HG03575 (cell line): ENCODE data around the gene GIMAP4.
"Not testable (repeated sequence)": the region's sequence is repeated elsewhere in the genome, so short reads cannot be mapped to it uniquely, and the experiment has no call there.

Experiments used
- ATAC-seq: cut with Tn5 transposase; IDR thresholded peaks from one replicate; pipeline ENCODE4 v1.9.1; 2021; ENCODE audit not compliant: unreplicated experiment, insufficient number of reproducible peaks, low FRiP score; ENCODE audit errors: extremely low read depth

The GIMAP4 gene

DNA sequence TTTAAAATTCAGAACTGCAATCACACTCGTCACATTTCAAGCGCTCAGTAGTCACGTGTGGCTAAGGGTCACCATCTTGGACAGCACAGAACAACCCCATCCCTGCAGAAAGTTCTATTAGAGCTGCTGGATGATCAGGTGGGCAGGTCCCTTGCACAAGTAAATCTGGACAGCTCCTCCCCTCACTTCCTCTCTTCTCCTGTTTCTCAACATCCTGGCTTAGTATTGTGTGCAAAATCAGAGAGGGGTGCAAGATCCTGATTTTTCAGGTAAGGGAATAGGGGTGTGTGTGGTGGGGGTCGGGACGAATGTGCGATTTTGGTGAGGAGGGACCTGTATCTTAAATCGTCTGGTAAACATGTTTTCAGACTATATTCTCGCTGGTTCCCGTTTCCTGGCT, at the start of gene GIMAP4:
Gene GIMAP4 (plus strand): TSS at position 222 of the 400 bp plus-strand sequence. CDS start 2,512 bp downstream, outside the sequence.
- ATAC-seq = no peak

DNA sequence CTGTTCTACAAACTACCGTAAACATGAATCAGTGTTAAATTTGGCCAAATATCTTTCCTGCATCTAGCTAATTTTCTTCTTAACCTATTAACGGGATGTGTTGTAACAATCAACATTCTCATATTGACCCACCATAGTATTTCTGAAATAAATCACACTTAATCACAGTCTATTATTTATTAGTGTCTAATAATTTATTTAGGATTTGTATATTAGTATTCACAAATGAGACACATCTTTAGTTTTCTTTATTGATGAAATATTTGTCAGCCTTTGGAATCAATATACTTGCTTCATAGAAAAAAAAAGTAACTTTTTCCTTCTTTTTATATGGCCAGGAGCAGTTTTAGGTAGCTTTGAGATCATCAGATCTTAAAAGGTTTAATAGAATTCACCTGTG, 47.9 kb upstream of the GIMAP4 start:
- ATAC-seq = no peak

DNA sequence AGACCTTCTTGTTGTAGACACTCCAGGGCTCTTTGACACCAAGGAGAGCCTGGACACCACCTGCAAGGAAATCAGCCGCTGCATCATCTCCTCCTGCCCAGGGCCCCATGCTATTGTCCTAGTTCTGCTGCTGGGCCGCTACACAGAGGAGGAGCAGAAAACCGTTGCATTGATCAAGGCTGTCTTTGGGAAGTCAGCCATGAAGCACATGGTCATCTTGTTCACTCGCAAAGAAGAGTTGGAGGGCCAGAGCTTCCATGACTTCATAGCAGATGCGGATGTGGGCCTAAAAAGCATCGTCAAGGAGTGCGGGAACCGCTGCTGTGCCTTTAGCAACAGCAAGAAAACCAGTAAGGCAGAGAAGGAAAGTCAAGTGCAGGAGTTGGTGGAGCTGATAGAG, 47.0 kb upstream of the GIMAP4 start:
- no peak for ATAC-seq

DNA sequence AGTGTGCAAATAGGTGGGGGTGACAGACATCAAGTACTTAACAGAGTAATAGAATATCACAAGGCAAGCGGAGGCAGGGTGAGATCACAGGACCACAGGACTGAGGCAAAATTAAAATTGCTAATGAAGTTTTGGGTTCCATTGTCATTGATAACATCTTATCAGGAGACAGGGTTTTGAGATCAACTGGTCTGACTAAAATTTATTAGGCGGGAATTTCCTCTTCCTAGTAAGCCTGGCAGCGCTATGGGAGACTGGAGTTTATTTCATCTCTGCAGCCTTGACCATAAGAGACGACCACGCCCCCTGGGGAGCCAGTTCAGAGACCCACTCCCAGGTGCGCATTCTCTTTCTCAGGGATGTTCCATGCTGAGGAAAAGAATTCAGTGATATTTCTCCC, 44.3 kb upstream of the GIMAP4 start:
- not testable (repeated sequence) for ATAC-seq

DNA sequence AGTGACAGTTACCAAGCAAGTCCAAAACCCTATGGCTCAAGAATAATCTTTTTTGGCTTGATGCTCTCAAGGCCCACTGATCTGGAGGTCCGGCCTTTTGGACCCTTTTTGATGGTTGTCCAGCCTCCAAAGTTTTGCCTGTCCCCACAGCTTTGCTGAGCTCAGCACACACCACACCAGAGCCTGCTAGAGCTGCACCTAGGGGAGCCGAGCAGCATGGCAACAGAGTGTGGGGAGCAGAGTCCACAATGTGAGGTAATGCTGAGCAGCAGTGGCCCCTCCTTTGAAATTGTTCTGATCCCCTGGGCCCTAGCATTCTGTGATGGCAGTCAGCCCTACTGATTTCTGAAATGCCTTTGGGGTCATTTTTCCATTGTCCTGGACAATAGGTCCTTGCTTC, 43.2 kb upstream of the GIMAP4 start:
- no peak for ATAC-seq

DNA sequence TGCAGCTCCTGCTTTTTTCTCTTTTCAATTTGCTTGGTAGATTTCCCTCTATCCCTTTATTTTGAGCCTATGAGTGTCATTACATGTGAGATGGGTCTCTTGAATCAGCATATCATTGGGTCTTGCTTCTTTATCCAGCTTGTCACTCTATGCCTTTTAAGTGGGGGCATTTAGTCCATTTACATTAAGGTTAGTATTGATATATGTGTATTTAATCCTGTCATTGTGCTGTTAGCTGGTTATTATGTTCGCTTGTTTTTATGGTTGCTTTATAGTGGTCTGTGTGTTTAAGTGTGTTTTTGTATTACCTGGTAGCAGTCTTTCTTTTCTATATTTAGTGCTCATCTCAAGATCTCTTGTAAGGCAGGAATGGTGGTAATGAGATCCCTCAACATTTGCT, 35.5 kb upstream of the GIMAP4 start:
- no peak for ATAC-seq

DNA sequence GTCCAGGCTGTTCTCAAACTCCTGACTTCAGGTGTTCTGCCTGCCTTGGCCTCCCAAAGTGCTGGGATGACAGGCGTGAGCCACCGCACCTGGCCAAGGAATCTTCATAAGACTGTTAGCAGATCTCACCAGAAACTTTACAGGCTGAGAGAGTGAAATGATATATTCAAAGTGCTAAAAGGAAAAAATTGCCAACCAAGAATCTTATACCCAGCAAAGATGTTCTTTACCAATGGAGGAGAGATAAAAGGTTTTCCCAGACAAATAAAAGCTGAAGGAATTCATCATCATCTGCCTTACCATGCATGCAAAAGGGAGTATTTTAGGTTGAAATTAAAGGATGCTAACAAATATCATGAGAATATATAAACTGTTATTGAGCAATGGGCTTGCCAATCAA, 28.9 kb upstream of the GIMAP4 start:
- ATAC-seq = no peak

DNA sequence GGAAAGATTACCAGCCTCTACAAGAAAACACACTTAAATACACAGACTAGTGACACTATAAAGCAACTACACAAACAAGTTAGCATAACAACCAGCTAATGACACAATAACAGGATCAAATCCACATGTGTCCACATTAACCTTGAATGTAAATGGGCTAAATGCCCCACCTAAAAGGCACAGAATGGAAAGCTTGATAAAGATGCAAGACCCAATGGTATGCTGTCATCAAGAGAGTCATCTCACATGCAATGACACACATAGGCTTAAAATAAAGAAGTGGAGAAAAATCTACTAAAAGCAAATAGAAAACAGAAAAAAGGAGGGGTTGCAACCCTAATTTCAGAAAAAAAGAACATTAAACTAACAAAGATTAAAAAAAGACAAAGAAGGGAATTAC, 14.0 kb upstream of the GIMAP4 start:
- ATAC-seq = no peak

DNA sequence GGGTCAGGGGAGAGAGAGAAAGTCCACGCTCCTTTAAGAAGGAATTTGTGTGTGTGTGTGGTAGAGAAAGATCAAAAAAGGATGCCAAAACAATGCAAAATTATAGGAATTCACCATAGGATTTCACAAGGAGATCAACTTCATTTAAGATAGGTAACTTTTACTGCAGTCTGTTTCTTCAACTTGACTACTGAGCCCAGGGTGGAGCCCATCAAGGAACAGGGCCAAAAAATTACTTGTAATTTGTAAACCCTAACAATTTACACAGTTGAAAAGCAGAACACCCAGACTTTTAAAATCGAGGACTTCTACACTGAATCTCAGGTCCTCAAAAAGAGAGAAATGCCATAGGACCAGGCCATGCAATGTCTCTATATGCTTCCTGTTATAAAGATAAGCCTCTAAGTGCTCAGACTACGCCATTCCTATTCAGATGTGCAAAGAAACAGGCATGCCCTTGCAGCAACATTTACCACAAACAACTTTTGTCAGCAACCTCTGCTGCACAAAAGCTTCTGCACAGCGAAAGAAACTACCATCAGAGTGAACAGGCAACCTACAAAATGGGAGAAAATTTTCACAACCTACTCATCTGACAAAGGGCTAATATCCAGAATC, 10.6 kb upstream of the GIMAP4 start:
- no peak for ATAC-seq

DNA sequence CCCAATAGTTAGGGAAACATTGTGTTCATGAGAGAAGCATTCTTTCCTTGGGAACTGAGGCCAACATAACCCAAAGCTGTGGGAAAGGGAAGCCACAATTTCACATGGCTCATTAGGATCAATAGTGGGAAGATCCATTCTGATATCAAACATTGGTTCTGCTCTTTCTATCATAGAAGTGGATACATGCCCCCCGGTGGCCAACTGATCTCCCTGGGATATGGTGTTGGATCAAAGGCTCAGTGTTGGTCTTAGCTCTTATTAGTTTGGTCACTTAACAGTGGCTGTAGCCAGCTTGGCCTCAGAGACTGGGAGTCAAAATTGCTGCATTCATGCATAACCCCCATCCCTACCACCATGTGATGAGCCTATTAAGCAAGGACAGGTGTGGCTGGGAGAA, 6.7 kb upstream of the GIMAP4 start:
- ATAC-seq = no peak

DNA sequence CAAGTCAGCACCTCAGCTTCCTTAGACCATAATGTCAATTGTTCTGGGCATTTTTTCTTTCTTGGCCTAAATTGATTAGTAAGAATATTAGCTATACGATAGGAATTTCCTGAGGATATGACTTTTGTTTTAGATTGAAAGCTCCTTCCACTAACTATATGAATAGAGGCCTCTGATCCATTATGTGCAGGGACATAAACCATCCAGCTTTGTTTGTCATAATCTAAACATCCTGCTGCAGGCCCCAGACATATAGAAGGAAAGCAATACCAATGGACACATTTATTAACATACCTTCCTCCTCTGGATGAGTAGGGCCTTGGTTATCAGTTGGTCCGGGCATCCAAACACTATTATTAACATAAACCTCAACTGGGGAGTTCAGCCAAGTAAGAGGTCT, 4.3 kb upstream of the GIMAP4 start:
- no peak for ATAC-seq

DNA sequence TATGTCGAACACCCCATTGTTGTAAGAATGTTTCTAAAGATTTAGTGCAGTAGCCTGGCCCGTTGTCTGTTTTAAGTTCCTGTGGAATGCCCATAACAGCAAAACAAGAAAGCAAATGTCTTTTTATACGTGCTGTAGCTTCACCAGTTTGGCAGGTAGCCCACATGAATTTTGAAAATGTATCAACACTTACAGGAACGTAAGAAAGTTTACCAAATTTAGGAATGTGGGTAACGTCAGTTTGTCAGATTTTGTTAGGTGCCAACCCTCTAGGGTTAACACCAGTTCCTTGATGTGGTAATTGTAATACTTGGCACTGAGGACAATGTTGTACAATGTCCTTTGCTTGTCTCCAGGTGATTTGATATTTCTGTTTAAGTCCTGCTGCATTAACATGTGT, 3.2 kb upstream of the GIMAP4 start:
- no peak for ATAC-seq

DNA sequence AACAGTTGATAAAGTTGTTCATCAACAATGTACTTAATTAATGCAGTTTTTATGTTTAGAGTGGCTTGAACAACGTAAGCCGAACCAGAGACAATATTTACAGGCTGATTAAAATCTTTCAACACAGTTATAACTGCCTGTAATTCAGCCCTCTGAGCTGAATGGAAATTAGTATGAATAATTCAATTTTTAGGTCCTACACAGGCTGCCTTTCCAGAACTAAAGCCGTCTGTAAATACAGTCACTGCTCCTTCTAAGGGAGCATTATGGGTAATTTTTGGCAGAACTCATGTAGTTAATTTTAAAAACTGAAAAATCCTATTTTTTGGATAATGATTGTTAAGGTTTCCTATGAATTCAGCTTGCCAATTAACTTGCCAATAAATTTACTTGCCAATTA, 2.6 kb upstream of the GIMAP4 start:
- no peak for ATAC-seq

DNA sequence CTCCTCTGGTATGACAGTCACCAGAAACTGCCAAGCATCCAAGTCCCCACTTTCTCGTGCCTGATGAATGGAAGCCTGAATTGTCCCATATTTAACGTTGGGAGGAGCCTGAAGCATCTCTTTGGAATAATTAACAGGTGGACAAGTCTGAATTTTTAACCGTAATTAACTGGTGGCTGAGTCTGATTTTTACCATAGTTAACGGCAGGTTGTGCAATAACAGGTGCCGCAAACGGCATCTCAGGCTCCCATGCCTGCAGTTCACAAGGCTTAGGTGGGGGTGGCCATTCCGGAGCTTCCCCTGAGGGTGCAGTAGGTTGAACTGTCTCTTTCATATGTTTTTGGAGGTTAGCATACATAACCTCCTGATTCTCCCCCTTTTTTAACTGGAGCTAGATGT, 2.0 kb upstream of the GIMAP4 start:
- ATAC-seq = no peak

DNA sequence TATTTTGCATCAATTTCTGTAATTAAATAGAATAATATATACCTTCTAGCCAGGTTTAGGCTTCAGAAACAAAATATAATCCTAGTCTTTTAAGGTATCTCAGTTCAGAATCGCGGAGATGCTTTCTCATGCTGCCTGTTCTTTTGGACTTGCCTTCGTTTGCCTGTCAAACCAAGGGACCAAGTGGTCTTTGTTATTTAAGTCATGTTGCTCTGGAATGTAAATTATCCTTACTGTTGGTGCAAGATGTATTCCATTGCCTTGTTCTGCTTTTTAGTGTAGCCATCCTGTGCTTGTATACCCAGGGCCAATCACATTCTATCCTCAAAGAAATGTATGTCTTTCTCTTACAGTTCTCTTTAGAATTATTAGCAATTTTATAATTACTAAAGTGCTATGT, 1.1 kb upstream of the GIMAP4 start:
- ATAC-seq = no peak

DNA sequence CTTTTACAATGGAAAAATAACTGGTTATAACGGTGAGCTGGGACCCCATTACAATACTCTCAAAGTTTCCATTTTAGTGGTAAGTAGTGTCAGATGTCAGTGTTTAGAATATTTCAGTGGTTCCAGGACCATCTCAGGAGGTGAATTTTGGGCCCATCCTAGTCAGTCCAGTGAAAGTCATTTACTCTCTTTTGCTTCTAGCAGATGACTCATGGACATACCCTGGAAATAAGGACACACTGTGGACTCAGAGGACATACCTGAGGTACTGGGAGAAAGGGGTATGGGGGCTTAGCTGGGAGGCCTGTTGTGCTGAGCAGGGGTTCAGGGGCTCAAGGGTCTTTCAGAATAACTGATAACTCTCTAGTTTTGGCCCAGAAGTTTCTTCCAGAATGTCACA, 618 bp upstream of the GIMAP4 start:
- ATAC-seq = no peak

DNA sequence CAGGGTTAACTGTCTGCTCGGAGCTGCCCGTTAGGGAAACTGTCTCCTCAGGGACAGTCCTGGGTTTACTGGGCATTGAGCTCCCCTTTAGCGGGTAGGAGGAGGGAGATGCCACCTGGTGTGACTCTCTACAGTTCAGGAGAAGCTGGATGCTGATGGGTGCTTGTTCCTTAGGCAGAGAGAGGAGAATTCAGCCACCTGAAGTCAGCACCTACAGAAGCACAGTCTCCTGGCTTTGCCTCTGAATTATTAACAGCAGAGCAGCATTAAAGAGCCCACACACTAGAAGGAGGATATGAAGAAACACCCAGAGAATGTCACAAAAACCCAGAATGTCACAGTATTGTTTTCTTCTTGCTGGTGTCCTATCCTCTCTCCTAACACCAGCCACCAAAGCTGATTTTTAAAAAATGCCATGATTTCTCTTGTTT, 696 bp downstream of the GIMAP4 start:
- ATAC-seq = no peak

DNA sequence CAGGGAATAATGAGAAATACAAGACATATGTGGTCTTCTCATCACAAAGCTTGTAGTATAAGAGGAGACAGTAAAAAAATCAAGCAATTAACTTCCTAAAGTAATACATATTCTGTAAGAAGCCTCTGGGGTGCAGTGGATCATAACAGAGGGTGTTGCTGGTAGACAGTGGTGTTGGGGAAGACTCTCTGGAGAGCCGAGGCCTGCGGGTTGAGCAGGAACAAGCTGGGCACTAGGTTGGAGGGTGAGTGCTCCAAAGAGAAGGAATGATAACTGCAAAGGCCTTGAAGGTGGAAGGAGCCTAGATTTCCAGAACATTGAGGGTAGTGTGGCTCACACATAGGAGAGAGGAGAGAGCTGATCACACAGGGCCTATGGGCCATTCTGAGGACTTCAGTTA, 1.5 kb downstream of the GIMAP4 start:
- ATAC-seq = no peak

DNA sequence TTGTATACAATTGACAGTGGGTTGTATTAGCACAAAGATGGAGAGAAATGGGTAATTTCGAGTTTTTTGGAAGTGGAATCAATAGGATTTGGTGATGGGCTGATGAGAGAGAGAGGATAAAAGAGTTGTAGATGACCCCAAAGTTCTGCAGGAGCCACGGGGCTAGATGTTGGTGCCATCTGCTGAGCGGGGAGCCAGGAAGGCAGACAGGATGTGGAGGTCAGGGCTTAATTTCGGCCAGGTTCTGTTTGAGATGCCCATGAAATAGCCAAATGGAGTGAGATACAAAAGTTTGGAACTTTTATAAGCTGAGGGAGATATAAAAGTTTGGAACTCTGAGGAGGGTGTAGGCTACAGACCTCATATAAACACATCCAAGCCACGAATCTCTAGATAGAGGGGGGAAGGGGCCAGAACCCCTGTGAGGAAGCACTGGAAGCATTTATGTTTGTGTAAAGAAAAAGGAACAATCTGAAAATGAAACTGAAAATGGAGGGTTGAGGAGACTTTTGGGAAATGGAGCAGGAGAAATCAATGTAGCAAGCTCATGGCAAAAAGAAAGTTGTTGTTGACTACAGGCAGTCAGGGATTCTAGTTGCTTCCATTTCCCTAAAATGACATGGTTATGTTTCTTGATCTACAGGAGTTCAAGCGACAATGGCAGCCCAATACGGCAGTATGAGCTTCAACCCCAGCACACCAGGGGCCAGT, 2.2 kb downstream of the GIMAP4 start:
- ATAC-seq = no peak

DNA sequence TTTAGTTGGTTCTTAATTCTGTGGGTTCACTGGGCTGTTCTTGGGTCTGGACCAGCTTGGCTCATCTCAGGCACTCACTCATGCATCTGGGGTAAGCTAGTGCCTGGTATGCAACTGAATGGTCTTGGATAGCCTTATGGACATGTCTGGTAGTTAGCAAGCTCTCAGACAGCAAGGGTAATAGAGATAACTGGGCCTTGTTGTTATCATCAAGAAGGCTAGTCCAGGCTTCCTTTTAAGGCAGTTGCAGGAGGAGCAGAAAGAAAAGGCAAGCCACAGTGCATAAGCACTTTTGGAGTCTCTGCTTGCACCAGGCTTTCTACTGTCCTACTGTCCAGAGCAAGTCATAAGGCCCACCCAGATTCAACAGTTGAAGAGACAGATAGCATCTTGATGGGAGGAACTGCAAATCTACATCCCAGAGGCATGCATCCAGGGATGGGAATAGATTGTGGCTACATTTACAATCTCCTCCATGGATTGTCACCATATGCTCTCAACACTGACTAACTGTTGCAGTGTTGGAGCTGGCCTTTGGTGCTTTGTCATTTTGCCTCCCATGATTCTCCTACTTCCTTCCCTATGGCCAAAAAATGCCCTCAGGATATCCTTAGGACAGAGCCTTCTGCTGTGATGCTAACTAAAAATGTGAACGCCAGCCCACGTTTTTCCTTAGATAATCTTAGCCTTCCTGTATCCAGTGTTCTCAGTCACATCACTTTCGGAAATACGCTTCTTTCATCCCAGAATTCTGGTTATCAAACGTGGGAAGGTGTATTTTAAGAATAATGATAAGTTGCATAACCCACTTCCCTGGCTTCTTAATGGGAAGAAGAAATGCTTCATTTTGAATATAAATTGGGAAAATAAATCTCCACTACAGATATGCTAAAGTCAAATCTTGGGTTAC, 3.6 kb downstream of the GIMAP4 start:
- no peak for ATAC-seq
